PC-9 (cell line): Measurements from ENCODE around the gene GALE. TPM values are rescaled to one million over a fixed set of nuclear protein-coding genes. Genes with fewer than 3 reads are reported as not detected.

Experiments
- BruUV-seq: library from RNA; stranded (reverse); fragments of 400-500 nt; replicated peaks from 2 replicates; lab custom pipeline; 2021; lab: Mats Ljungman, UMichigan
- CTCF ChIA-PET: fragments of 300-600 bp; sonication (Branson Sonifier 250); formaldehyde crosslinking; loops from one replicate; lab custom pipeline; 2022; ENCODE audit warnings: antibody characterized with exemption; lab: Charles Lee
- POLR2A ChIA-PET: fragments of 300-600 bp; sonication (Branson Sonifier 250); formaldehyde crosslinking; loops from one replicate; lab custom pipeline; 2022; ENCODE audit warnings: antibody characterized with exemption; ENCODE audit not compliant: unreplicated experiment; lab: Charles Lee
- DNase-seq, 2 experiments: peaks; one replicate each; pipeline versions ENCODE4 v3.0.0 to v3.0.0-alpha.2; 2015 to 2022; ENCODE audit warnings: mixed read lengths in 1 of 2
- H2AFZ ChIP-seq: fragments of 200-600 bp; sonication (generic); 2 replicates; pipeline ENCODE4 v1.8.1; 2017; ENCODE audit warnings: antibody characterized with exemption
- H3F3A ChIP-seq: fragments of 200-600 bp; sonication (generic); 2 replicates; pipeline ENCODE4 v1.8.1; 2017; ENCODE audit warnings: antibody characterized with exemption, mild to moderate bottlenecking, low read depth; ENCODE audit not compliant: insufficient read depth
- H3K27ac ChIP-seq: fragments of 200-600 bp; sonication (generic); 2 replicates; pipeline ENCODE4 v1.6.1; 2016; ENCODE audit warnings: mixed run types
- H3K27me3 ChIP-seq: fragments of 200-600 bp; sonication (generic); 2 replicates; pipeline ENCODE4 v1.6.1; 2016; ENCODE audit warnings: low read depth, mixed run types; ENCODE audit not compliant: insufficient read depth
- H3K36me3 ChIP-seq: fragments of 200-600 bp; sonication (generic); 2 replicates; pipeline ENCODE4 v1.6.1; 2016; ENCODE audit warnings: low read depth, mixed run types
- H3K4me1 ChIP-seq: fragments of 200-600 bp; sonication (generic); replicated peaks from 2 replicates; pipeline ENCODE4 v1.6.1; 2016; ENCODE audit warnings: mixed run types; ENCODE audit not compliant: insufficient read depth
- H3K4me2 ChIP-seq: fragments of 200-600 bp; sonication (generic); 2 replicates; pipeline ENCODE4 v1.6.1; 2017; ENCODE audit warnings: mixed run types
- H3K4me3 ChIP-seq: fragments of 200-600 bp; sonication (generic); 2 replicates; pipeline ENCODE4 v1.6.1; 2016; ENCODE audit warnings: mixed run types
- H3K79me2 ChIP-seq: fragments of 200-600 bp; sonication (generic); 2 replicates; pipeline ENCODE4 v1.6.1; 2017; ENCODE audit warnings: low read depth, mixed run types
- H3K9me2 ChIP-seq: fragments of 200-600 bp; sonication (generic); 2 replicates; pipeline ENCODE4 v1.8.1; 2017; ENCODE audit warnings: mild to moderate bottlenecking; ENCODE audit not compliant: insufficient read depth
- H3K9me3 ChIP-seq: fragments of 200-600 bp; sonication (generic); 2 replicates; pipeline ENCODE4 v1.8.1; 2016; ENCODE audit warnings: low read depth; ENCODE audit not compliant: insufficient read depth
- H4K20me1 ChIP-seq: fragments of 200-600 bp; sonication (generic); 2 replicates; pipeline ENCODE4 v1.8.1; 2017; ENCODE audit not compliant: insufficient read depth
- EZH2 ChIP-seq: fragments of 200-600 bp; sonication (generic); IDR thresholded peaks from 2 replicates; pipeline ENCODE4 v1.8.0; 2017; ENCODE audit warnings: antibody characterized with exemption, low read depth
- intact Hi-C: fragments of 100-400 bp; cut with micrococcal nuclease; formaldehyde crosslinking; loops from one replicate; pipeline ENCODE4 v1.10.0; 2022; ENCODE audit not compliant: unreplicated experiment
- total RNA-seq: library from RNA; stranded (reverse); gene quantifications from 2 replicates; pipeline ENCODE4 v1.2.3, GENCODE V29; 2021
- TF ChIP-seq, protein P1 (sequence below): fragments of 200-600 bp; sonication (generic); conservative IDR thresholded peaks from 2 replicates; pipeline ENCODE4 v1.6.1; 2017; ENCODE audit warnings: mixed run types, antibody characterized with exemption, mild to moderate bottlenecking, moderate library complexity

Gene GALE
- total RNA-seq, 1 experiment from 2014 or later = 40.5 TPM

DNA sequence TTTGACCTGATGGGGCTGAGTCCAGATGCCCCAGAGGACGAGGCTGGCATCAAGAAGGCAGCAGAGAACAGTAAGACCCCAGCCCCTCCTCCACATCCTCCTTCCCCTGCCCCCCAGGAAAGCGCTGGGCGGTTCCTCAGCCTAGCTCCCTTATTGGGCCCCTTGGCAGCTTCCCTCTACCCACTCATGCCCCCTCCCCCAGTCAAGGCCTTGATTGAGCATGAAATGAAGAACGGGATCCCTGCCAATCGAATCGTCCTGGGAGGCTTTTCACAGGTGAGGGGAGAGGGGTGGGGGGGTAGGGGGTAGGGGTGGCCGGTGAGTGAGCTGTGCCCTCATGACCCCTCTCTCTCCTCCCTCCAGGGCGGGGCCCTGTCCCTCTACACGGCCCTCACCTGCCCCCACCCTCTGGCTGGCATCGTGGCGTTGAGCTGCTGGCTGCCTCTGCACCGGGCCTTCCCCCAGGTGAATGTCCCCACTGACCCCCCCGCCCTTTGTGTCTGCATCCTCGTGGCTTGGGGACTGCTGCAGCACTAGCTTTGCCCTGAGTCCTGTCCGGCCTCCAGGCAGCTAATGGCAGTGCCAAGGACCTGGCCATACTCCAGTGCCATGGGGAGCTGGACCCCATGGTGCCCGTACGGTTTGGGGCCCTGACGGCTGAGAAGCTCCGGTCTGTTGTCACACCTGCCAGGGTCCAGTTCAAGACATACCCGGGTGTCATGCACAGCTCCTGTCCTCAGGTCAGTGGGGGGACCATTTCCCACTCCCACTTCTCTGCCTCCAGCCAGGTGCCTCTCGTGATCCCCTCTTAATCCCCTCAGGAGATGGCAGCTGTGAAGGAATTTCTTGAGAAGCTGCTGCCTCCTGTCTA is 6.5 kb downstream of the GALE start:
- BruUV-seq = no TSS peak
- CTCF ChIA-PET = no interaction called here
- no peak overlapping the region for H3K4me3 ChIP-seq
- no peak overlapping the region for H3K27ac ChIP-seq
- no peaks in the 10 kb centered on the region for H3K36me3 ChIP-seq
- H3K9me3 ChIP-seq = no peaks in the 10 kb centered on the region
- TF ChIP-seq EZH2 = no peak
- TF ChIP-seq, protein P1, sequence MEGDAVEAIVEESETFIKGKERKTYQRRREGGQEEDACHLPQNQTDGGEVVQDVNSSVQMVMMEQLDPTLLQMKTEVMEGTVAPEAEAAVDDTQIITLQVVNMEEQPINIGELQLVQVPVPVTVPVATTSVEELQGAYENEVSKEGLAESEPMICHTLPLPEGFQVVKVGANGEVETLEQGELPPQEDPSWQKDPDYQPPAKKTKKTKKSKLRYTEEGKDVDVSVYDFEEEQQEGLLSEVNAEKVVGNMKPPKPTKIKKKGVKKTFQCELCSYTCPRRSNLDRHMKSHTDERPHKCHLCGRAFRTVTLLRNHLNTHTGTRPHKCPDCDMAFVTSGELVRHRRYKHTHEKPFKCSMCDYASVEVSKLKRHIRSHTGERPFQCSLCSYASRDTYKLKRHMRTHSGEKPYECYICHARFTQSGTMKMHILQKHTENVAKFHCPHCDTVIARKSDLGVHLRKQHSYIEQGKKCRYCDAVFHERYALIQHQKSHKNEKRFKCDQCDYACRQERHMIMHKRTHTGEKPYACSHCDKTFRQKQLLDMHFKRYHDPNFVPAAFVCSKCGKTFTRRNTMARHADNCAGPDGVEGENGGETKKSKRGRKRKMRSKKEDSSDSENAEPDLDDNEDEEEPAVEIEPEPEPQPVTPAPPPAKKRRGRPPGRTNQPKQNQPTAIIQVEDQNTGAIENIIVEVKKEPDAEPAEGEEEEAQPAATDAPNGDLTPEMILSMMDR = no peak
- no peak for DNase-seq
- POLR2A ChIA-PET = interaction anchor here (0.6 kb wide), 1 partner anchor 16 kb away, joined by 4 read pairs; no protein-coding TSS in a partner anchor
- H3F3A ChIP-seq = peaks cover 22% of the 10 kb centered on the region
- no peaks in the 10 kb centered on the region for H3K27me3 ChIP-seq
- H4K20me1 ChIP-seq = no peaks in the 10 kb centered on the region
- H3K4me1 ChIP-seq = peaks cover 21% of the 10 kb centered on the region
- no peak overlapping the region for H3K4me2 ChIP-seq
- intact Hi-C loops = no loop called here
- H2AFZ ChIP-seq = no peak overlapping the region
- no peaks in the 10 kb centered on the region for H3K9me2 ChIP-seq
- H3K79me2 ChIP-seq = peaks cover 21% of the 10 kb centered on the region

DNA sequence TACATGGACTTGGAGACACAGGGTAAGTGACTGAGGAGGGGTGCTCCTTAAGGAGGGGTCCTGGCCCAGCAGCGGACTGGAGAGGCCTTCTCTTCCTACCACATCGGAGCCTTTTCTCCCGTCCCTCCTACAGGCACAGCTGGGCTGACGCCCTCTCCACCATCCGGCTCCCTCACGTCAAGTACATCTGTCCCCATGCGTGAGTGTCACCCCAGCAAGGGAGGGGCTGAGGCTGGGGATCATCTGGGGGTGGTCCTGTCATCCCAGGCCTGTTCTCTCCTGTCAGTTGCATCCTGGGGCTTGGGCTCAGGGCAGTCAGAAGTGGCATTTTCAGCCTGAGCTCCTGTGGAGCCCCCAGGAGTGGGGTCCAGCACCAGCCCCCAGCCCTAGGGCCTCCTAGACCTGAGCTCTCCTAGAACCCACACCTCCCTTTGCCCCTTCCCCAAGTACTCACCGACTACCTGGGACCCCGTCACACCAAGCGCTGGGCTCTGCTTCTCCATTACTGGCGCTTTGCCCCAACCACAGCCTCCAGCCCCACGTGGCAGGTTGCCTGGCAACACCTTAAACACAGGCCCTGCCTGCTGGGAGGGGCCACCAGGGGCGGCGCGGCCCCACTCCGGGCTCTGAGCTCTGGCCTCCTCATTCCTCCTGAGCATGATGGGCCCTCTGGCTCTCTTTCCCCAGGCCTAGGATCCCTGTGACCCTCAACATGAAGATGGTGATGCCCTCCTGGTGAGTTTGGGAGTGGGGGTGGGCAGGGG is 7.4 kb downstream of the GALE start:
- no peaks in the 10 kb centered on the region for H3K36me3 ChIP-seq
- no peaks in the 10 kb centered on the region for H3K9me3 ChIP-seq
- peaks cover 21% of the 10 kb centered on the region for H3K79me2 ChIP-seq
- peaks cover 15% of the 10 kb centered on the region for H3K4me1 ChIP-seq
- TF ChIP-seq, protein P1 = no peak
- TF ChIP-seq EZH2 = no peak
- BruUV-seq = no TSS peak
- no peaks in the 10 kb centered on the region for H4K20me1 ChIP-seq
- H3K9me2 ChIP-seq = no peaks in the 10 kb centered on the region
- no peak overlapping the region for H3K4me2 ChIP-seq
- peaks cover 24% of the 10 kb centered on the region for H3F3A ChIP-seq
- CTCF ChIA-PET = interaction anchor here (0.5 kb wide), 1 partner anchor 21 kb away, joined by 3 read pairs; no protein-coding TSS in a partner anchor
- H2AFZ ChIP-seq = no peak overlapping the region
- POLR2A ChIA-PET = interaction anchor here (0.6 to 0.7 kb wide), 2 partner anchors 16 to 142 kb away, joined by 3 to 4 read pairs; no protein-coding TSS in a partner anchor
- no peak overlapping the region for H3K27ac ChIP-seq
- H3K4me3 ChIP-seq = no peak overlapping the region
- peak in 1 of 2 experiments; percentile 83 for DNase-seq
- no peaks in the 10 kb centered on the region for H3K27me3 ChIP-seq
- intact Hi-C loops = no loop called here
